ENCODE results near the gene ZNRF1. TPM values are rescaled to one million over a fixed set of nuclear protein-coding genes. Genes with fewer than 3 reads are reported as not detected.

Gene ZNRF1
- total RNA-seq, 2 donors from 2014 or later: 44.9 to 46.1 TPM

DNA sequence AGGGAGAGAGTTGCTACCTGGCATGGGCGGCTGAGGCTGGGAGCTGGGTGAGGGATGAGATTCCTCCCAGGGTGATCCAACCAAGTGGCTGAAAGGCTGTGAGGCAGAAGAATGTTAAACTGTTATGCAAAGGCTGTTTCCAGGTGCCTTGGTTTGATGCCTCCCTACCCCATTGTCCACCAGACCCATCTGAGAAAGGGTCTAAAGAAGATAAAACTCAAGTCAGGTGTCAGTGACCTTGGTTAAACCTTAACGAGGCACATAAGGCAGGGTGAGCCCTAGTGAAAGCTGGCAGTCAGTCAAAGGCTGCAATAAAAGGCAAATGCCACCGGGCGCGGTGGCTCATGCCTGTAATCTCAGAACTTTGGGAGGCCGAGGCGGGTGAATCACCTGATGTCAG lies 94.0 kb downstream of the ZNRF1 start:
- Histone ChIP-seq H3K4me3 (ENCODE audit: low read length) (no peak overlapping the region), H3K9ac (ENCODE audit: extremely low read depth, low read length, poor library complexity, severe bottlenecking) (no peak overlapping the region), H3K27ac (ENCODE audit: low read depth, low read length) (no peak overlapping the region), H3K4me1 (ENCODE audit: control insufficient read depth, insufficient read depth, low read length) (peaks cover 3% of the 10 kb centered on the region), H3K27me3 (ENCODE audit: control insufficient read depth, insufficient read depth, low read length, poor library complexity, severe bottlenecking) (no peaks in the 10 kb centered on the region), H3K9me3 (ENCODE audit: control insufficient read depth, low read length) (no peaks in the 10 kb centered on the region), H3K36me3 (ENCODE audit: control insufficient read depth, insufficient read depth, low read length) (peaks cover 5% of the 10 kb centered on the region)
- no peaks in the 10 kb centered on the region for H3K27me3 Mint-ChIP-seq (ENCODE audit: insufficient read depth)
- H3K36me3 Mint-ChIP-seq (ENCODE audit: low read depth): no peaks in the 10 kb centered on the region
- 71 to 90% methylated on average over 1 to 7 of the region's 7 CpGs for WGBS, 2 experiments (ENCODE audit: insufficient coverage in 1 of 2, insufficient read length in 1 of 2)
- TF ChIP-seq, protein P1, sequence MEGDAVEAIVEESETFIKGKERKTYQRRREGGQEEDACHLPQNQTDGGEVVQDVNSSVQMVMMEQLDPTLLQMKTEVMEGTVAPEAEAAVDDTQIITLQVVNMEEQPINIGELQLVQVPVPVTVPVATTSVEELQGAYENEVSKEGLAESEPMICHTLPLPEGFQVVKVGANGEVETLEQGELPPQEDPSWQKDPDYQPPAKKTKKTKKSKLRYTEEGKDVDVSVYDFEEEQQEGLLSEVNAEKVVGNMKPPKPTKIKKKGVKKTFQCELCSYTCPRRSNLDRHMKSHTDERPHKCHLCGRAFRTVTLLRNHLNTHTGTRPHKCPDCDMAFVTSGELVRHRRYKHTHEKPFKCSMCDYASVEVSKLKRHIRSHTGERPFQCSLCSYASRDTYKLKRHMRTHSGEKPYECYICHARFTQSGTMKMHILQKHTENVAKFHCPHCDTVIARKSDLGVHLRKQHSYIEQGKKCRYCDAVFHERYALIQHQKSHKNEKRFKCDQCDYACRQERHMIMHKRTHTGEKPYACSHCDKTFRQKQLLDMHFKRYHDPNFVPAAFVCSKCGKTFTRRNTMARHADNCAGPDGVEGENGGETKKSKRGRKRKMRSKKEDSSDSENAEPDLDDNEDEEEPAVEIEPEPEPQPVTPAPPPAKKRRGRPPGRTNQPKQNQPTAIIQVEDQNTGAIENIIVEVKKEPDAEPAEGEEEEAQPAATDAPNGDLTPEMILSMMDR (conservative IDR thresholded peaks at IDR 0.05): no peak
- peaks cover 21% of the 10 kb centered on the region for H3K4me1 Mint-ChIP-seq
- H3K4me3 Mint-ChIP-seq: no peak overlapping the region
- DNase-seq: no peak
- H3K9me3 Mint-ChIP-seq: no peaks in the 10 kb centered on the region
- H3K27ac Mint-ChIP-seq: peak overlapping the region; percentile 71

DNA sequence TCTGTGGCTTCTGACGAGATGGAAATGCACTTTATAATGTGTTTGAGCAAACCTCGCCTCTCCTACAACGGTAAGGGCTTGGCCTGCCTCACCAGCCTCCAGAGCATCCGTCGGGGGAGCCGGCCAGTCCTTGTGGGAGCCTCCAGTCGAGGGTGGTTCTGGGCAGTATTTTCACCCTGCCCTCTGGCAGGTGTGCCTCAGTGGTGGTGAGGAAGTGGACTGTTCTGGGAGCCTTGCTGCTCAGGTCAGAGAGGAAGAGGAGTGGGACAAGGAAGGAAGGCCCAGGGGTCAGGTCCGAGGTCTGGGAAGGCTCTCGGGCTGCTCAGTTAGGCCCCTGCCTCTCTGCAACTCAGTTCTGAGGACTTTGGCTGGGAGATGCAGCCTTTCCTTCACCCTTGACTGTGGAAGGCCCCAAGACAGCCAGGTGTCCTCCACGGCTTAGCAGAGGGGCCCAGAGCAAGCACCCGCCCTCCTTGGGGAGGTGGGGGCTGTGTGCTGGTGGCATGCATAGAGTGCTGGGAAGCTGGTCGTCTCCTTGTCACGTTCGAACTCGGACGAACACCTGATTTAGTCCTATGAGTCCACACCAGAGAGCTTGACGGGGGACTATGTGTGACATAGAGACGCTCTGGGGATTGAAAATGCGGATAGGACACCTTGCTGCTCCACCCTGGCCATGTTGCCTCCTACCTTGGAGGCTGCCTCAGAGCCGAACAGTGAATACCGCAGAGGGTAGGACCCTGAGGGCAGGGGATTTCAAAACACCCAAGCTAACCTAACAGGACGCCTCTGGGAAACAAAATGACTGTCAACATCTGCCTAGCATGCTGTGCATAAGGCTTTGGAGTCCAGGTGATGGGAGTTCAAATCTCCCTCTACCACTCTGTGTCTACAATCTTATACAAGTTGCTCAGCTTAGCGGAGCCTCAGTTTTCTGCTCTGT lies 95.0 kb downstream of the ZNRF1 start:
- no peak for DNase-seq
- 96 to 97% methylated on average over 15 to 23 of the region's 23 CpGs for WGBS, 2 experiments (ENCODE audit: insufficient coverage in 1 of 2, insufficient read length in 1 of 2)
- H3K27me3 Mint-ChIP-seq (ENCODE audit: insufficient read depth): no peaks in the 10 kb centered on the region
- H3K27ac ChIP-seq (ENCODE audit: low read depth, low read length): no peak overlapping the region
- no peaks in the 10 kb centered on the region for H3K36me3 Mint-ChIP-seq (ENCODE audit: low read depth)
- no peaks in the 10 kb centered on the region for H3K9me3 Mint-ChIP-seq
- no peaks in the 10 kb centered on the region for H3K27me3 ChIP-seq (ENCODE audit: control insufficient read depth, insufficient read depth, low read length, poor library complexity, severe bottlenecking)
- no peak overlapping the region for H3K9ac ChIP-seq (ENCODE audit: extremely low read depth, low read length, poor library complexity, severe bottlenecking)
- no peak overlapping the region for H3K4me3 Mint-ChIP-seq
- no peak overlapping the region for H3K4me3 ChIP-seq (ENCODE audit: low read length)
- no peaks in the 10 kb centered on the region for H3K9me3 ChIP-seq (ENCODE audit: control insufficient read depth, low read length)
- peaks cover 13% of the 10 kb centered on the region for H3K4me1 ChIP-seq (ENCODE audit: control insufficient read depth, insufficient read depth, low read length)
- H3K27ac Mint-ChIP-seq: peak overlapping the region; percentile 30
- H3K36me3 ChIP-seq (ENCODE audit: control insufficient read depth, insufficient read depth, low read length): peaks cover 5% of the 10 kb centered on the region
- H3K4me1 Mint-ChIP-seq: peaks cover 29% of the 10 kb centered on the region
- TF ChIP-seq, protein P1 (conservative IDR thresholded peaks at IDR 0.05): no peak

GRCh38 chr16:75095204-75095621 lies 96.4 kb downstream of the ZNRF1 start:
- Histone ChIP-seq H3K4me3 (ENCODE audit: low read length) (no peak overlapping the region), H3K9me3 (ENCODE audit: control insufficient read depth, low read length) (no peaks in the 10 kb centered on the region), H3K27ac (ENCODE audit: low read depth, low read length) (peak overlapping the region; percentile 51), H3K4me1 (ENCODE audit: control insufficient read depth, insufficient read depth, low read length) (peaks cover 26% of the 10 kb centered on the region), H3K36me3 (ENCODE audit: control insufficient read depth, insufficient read depth, low read length) (peaks cover 5% of the 10 kb centered on the region), H3K27me3 (ENCODE audit: control insufficient read depth, insufficient read depth, low read length, poor library complexity, severe bottlenecking) (no peaks in the 10 kb centered on the region), H3K9ac (ENCODE audit: extremely low read depth, low read length, poor library complexity, severe bottlenecking) (no peak overlapping the region)
- Mint-ChIP-seq H3K36me3 (ENCODE audit: low read depth) (no peaks in the 10 kb centered on the region), H3K9me3 (no peaks in the 10 kb centered on the region), H3K4me1 (peaks cover 41% of the 10 kb centered on the region), H3K4me3 (no peak overlapping the region), H3K27me3 (ENCODE audit: insufficient read depth) (no peaks in the 10 kb centered on the region), H3K27ac (peak overlapping the region; percentile 72)
- WGBS, 2 experiments (ENCODE audit: insufficient coverage in 1 of 2, insufficient read length in 1 of 2): 93 to 95% methylated on average over 11 to 14 of the region's 14 CpGs
- peak; percentile 43 for DNase-seq
- TF ChIP-seq, protein P1 (conservative IDR thresholded peaks at IDR 0.05): peak; percentile 20

Measured in endodermal cell (in vitro differentiated cells).